ENCODE data around the gene APOA1.
A peak's percentile ranks its signal among the peaks of the same experiment; 100 is the strongest.

APOA1 gene

GRCh38 chr11:116837231-116838091 is at the start of gene APOA1:
Gene APOA1 (minus strand): TSS chr11:116837622. CDS start chr11:116837387, 235 bp downstream.
- TF ChIP-seq, protein P1, sequence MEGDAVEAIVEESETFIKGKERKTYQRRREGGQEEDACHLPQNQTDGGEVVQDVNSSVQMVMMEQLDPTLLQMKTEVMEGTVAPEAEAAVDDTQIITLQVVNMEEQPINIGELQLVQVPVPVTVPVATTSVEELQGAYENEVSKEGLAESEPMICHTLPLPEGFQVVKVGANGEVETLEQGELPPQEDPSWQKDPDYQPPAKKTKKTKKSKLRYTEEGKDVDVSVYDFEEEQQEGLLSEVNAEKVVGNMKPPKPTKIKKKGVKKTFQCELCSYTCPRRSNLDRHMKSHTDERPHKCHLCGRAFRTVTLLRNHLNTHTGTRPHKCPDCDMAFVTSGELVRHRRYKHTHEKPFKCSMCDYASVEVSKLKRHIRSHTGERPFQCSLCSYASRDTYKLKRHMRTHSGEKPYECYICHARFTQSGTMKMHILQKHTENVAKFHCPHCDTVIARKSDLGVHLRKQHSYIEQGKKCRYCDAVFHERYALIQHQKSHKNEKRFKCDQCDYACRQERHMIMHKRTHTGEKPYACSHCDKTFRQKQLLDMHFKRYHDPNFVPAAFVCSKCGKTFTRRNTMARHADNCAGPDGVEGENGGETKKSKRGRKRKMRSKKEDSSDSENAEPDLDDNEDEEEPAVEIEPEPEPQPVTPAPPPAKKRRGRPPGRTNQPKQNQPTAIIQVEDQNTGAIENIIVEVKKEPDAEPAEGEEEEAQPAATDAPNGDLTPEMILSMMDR (IDR thresholded peaks at IDR 0.05; ENCODE audit: low read depth, low read length) = no peak
- H3K4me3 ChIP-seq (ENCODE audit: low read depth, low read length) = no peak within 1 kb of the TSS

- H3K4me3 ChIP-seq (ENCODE audit: low read depth, low read length) = no peak overlapping the region
- TF ChIP-seq, protein P1 (IDR thresholded peaks at IDR 0.05; ENCODE audit: low read depth, low read length) = no peak
These were observed 48.7 kb upstream of the APOA1 start for GRCh38 chr11:116885951-116886655.

DNA sequence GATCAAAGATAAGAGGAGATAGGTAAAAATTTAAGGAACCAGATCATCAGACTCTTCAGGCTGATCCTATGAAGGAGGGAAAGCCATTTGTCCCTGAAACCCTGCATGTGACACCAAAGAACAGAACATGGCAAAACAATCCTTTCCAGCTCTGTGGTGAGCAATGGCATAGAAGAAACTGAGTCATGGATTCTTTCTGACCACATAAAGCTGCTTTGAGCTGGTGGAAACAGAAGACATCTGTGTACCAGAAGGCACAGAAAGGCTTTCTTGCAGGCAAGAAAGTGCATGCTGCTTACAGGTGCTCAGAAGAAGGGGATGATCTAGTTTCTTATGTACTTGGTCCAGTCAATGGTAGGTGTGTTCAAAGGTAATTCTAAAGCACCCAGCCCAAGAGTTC is 45.0 kb upstream of the APOA1 start:
- TF ChIP-seq, protein P1 (IDR thresholded peaks at IDR 0.05; ENCODE audit: low read depth, low read length) = no peak
- no peak overlapping the region for H3K4me3 ChIP-seq (ENCODE audit: low read depth, low read length)

DNA sequence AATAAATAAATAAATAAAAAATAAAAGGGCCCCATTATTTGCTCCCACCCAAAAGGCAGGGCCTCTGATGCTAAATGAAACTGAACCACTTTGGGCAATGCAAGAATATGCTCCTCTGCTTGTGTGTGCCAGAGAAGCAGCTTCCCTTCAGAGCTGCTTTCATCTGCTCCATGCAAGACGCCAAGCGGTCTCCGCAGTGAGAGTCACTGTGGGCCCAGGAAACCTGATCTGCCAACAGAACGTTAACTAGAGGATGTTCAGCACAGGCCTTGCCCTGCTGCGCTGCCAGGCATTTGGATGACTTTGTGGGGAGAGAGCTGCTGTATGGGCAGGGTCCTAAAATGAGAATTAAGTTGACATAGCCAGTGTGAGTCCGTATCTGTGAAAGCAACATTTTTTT is 43.7 kb upstream of the APOA1 start:
- TF ChIP-seq, protein P1 (IDR thresholded peaks at IDR 0.05; ENCODE audit: low read depth, low read length) = no peak
- H3K4me3 ChIP-seq (ENCODE audit: low read depth, low read length) = no peak overlapping the region

GRCh38 chr11:116879800-116880625 is 42.6 kb upstream of the APOA1 start:
- TF ChIP-seq, protein P1 (IDR thresholded peaks at IDR 0.05; ENCODE audit: low read depth, low read length) = peak; percentile 38; the same call in 1 of the 2 replicates
- no peak overlapping the region for H3K4me3 ChIP-seq (ENCODE audit: low read depth, low read length)

GRCh38 chr11:116876656-116877055 is 39.2 kb upstream of the APOA1 start:
- TF ChIP-seq, protein P1 (IDR thresholded peaks at IDR 0.05; ENCODE audit: low read depth, low read length) = no peak
- no peak overlapping the region for H3K4me3 ChIP-seq (ENCODE audit: low read depth, low read length)
